HepG2 (cell line): ENCODE data around the gene VPS37D. TPM values are rescaled to one million over a fixed set of nuclear protein-coding genes. Genes with fewer than 3 reads are reported as not detected.

Experiments used
- AGO1 ChIP-seq: fragments of 200-400 bp; formaldehyde crosslinking; IDR thresholded peaks from 2 replicates; pipeline ENCODE4 v1.6.1; 2017; ENCODE audit warnings: mild to moderate bottlenecking, low read depth, low read length, moderate library complexity; ENCODE audit not compliant: poor library complexity, severe bottlenecking
- CCAR2 ChIP-seq: fragments of 200-400 bp; formaldehyde crosslinking; optimal IDR thresholded peaks from 2 replicates; pipeline ENCODE3; 2018; ENCODE audit warnings: low read depth, mild to moderate bottlenecking, low read length, moderate library complexity
- CENPX ChIP-seq: sonication (generic); formaldehyde crosslinking; IDR thresholded peaks from 2 replicates; pipeline ENCODE4 v1.9.0; 2021; ENCODE audit warnings: mild to moderate bottlenecking, missing genetic modification reagents, moderate library complexity
- GTF3A ChIP-seq: sonication (generic); formaldehyde crosslinking; conservative IDR thresholded peaks from 2 replicates; pipeline ENCODE4 v1.4.0; 2020; ENCODE audit warnings: mild to moderate bottlenecking, missing genetic modification reagents
- HNF1A ChIP-seq, 2 experiments: sonication (generic) in 1 of 2; formaldehyde crosslinking in 1 of 2; IDR thresholded peaks; 2 replicates each; pipeline versions ENCODE4 v1.4.0 to v1.6.1; 2016 to 2020; ENCODE audit warnings: borderline replicate concordance in 1 of 2, low read depth in 1 of 2, mild to moderate bottlenecking in 1 of 2, missing genetic modification reagents in 1 of 2
- NFE2 ChIP-seq: sonication (generic); formaldehyde crosslinking; IDR thresholded peaks from 2 replicates; pipeline ENCODE4 v1.4.0; 2020; ENCODE audit warnings: missing genetic modification reagents
- SP2 ChIP-seq: sonication (generic); formaldehyde crosslinking; IDR thresholded peaks from 2 replicates; pipeline ENCODE4 v1.5.1; 2020; ENCODE audit warnings: mild to moderate bottlenecking, missing genetic modification reagents
- ZNF232 ChIP-seq: sonication (generic); formaldehyde crosslinking; IDR thresholded peaks from 2 replicates; pipeline ENCODE4 v1.4.0; 2020; ENCODE audit warnings: missing genetic modification reagents, borderline replicate concordance
- ZNF234 ChIP-seq: sonication (generic); formaldehyde crosslinking; conservative IDR thresholded peaks from 2 replicates; pipeline ENCODE4 v1.5.1; 2020; ENCODE audit warnings: mild to moderate bottlenecking, missing genetic modification reagents
- polyA plus RNA-seq, 8 experiments: library from polyadenylated mRNA; depleted of rRNA in 3 of 8; stranded (reverse) in 7 of 8; unstranded in 1 of 8; fragments of >200 nt; fragmentation: Illumina TruSeq in 4 of 8; extraction: Trizol in 4 of 8; gene quantifications; 2 replicates each; pipeline versions ENCODE4 v1.2.1 to v1.2.3, GENCODE V29; 2011 to 2016; ENCODE audit warnings: low read depth in 4 of 8, missing spikeins in 1 of 8, mixed read lengths in 1 of 8; ENCODE audit not compliant: insufficient read depth in 1 of 8
- total RNA-seq, 5 experiments: library from RNA; depleted of rRNA; stranded (reverse); fragments of >200 nt; fragmentation: Illumina TruSeq; extraction: Trizol; gene quantifications; 2 replicates each; pipeline ENCODE4 v1.2.3, GENCODE V29; 2016; ENCODE audit warnings: low read depth in 1 of 5
- TF ChIP-seq, protein P1 (sequence below): sonication (generic); formaldehyde crosslinking; IDR thresholded peaks from 2 replicates; pipeline ENCODE4 v1.8.1; 2023; ENCODE audit warnings: mild to moderate bottlenecking, missing genetic modification reagents
- TF ChIP-seq, protein P2 (sequence below): sonication (generic); formaldehyde crosslinking; IDR thresholded peaks from 2 replicates; pipeline ENCODE4 v1.8.1; 2022; ENCODE audit warnings: low read depth, mild to moderate bottlenecking, missing genetic modification reagents

The VPS37D gene
- total and polyA plus RNA-seq, 2 of the 13 experiments (the other 11 are each of a cell fraction or from before 2014, with no cell fraction given), result 3.8 to 6.3 TPM

- TF ChIP-seq HNF1A (IDR thresholded peaks at IDR 0.05; ENCODE audit: low read depth) (no peak), HNF1A (CRISPR knock-in tag; IDR thresholded peaks at IDR 0.05; ENCODE audit: borderline replicate concordance) (peak; percentile 20; the same call in 1 of the 2 replicates), AGO1 (no peak), CCAR2 (no peak), SP2 (CRISPR knock-in tag) (no peak), ZNF234 (CRISPR knock-in tag) (no peak), GTF3A (CRISPR knock-in tag) (no peak), ZNF232 (peak; percentile 83; the same call in 1 of the 2 replicates), NFE2 (CRISPR knock-in tag) (no peak), CENPX (no peak)
- TF ChIP-seq, protein P1, sequence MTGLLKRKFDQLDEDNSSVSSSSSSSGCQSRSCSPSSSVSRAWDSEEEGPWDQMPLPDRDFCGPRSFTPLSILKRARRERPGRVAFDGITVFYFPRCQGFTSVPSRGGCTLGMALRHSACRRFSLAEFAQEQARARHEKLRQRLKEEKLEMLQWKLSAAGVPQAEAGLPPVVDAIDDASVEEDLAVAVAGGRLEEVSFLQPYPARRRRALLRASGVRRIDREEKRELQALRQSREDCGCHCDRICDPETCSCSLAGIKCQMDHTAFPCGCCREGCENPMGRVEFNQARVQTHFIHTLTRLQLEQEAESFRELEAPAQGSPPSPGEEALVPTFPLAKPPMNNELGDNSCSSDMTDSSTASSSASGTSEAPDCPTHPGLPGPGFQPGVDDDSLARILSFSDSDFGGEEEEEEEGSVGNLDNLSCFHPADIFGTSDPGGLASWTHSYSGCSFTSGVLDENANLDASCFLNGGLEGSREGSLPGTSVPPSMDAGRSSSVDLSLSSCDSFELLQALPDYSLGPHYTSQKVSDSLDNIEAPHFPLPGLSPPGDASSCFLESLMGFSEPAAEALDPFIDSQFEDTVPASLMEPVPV (CRISPR knock-in tag), result 0 out of 2 replicates have a peak, but pooled peaks have one; percentile 8
- TF ChIP-seq, protein P2, sequence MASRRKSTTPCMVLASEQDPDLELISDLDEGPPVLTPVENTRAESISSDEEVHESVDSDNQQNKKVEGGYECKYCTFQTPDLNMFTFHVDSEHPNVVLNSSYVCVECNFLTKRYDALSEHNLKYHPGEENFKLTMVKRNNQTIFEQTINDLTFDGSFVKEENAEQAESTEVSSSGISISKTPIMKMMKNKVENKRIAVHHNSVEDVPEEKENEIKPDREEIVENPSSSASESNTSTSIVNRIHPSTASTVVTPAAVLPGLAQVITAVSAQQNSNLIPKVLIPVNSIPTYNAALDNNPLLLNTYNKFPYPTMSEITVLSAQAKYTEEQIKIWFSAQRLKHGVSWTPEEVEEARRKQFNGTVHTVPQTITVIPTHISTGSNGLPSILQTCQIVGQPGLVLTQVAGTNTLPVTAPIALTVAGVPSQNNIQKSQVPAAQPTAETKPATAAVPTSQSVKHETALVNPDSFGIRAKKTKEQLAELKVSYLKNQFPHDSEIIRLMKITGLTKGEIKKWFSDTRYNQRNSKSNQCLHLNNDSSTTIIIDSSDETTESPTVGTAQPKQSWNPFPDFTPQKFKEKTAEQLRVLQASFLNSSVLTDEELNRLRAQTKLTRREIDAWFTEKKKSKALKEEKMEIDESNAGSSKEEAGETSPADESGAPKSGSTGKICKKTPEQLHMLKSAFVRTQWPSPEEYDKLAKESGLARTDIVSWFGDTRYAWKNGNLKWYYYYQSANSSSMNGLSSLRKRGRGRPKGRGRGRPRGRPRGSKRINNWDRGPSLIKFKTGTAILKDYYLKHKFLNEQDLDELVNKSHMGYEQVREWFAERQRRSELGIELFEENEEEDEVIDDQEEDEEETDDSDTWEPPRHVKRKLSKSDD, result no peak
Measured at GRCh38 chr7:73647725-73648592, 19.7 kb upstream of the VPS37D start (continued).
